ENCODE results near the gene PPP1R1B.
"Not testable (repeated sequence)": the region's sequence is repeated elsewhere in the genome, so short reads cannot be mapped to it uniquely, and the experiment has no call there.

PPP1R1B gene

GRCh38 chr17:39626171-39627046, at the start of gene PPP1R1B:
Gene PPP1R1B (plus strand): TSS chr17:39626952. CDS start chr17:39627393, 441 bp downstream.
- no peak for DNase-seq

GRCh38 chr17:39578272-39578671, 48.5 kb upstream of the PPP1R1B start:
- no peak for DNase-seq

DNA sequence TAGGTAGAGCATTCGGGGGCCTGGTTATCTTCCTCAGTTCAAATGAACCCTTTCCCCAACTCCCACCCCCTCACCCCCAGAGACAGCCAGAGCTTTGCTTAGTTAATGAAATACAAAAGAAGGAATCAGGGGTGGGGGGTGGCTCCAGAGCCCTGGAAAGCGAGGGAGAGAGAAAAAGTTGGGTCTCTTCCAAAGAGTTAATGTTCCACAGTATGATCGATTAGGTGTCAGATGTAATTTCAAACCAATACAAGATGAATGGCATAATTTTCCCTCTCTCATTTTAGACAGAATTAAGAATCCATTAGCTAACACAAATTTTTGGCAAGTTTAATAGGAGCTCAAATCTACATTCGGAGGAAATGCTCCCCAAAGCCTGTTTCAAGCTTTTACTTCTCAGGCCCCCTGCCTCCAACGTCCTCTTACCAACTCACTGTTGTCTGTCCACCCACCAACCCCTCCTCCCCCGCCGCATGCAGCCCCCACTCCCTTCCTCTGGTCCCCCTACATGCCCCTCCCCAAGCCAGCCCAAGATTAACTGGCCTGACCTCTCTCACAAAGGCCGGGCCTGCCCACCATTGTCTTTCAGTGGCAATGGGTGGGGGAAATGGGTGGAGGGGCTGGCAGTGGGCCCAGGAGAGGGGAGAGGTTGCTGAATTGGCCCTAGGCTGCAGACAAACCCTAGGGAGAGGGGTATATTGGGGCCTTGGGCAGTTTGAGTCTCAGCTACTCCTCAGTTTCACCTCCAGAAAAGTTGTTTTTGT, 47.3 kb upstream of the PPP1R1B start:
- DNase-seq: no peak

DNA sequence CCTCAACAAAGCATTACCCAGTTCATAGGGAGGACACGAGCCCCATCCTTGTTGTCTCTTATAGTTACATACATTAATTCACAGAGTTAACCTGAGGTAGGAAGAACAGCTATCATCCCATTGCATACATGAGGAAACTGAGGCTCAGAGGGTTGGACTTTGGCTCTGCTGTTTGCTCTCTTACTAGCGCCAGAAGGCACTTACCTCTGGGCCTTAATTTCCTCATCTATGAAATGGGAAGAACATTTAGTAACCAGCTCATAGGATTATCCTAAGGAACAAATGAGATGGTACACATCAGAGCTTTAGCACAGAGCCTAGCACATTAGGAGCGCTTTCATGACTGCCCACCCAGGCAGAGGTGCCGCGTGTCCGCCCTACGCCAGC, 46.7 kb upstream of the PPP1R1B start:
- DNase-seq: no peak

GRCh38 chr17:39581071-39581758, 45.5 kb upstream of the PPP1R1B start:
- no peak for DNase-seq

DNA sequence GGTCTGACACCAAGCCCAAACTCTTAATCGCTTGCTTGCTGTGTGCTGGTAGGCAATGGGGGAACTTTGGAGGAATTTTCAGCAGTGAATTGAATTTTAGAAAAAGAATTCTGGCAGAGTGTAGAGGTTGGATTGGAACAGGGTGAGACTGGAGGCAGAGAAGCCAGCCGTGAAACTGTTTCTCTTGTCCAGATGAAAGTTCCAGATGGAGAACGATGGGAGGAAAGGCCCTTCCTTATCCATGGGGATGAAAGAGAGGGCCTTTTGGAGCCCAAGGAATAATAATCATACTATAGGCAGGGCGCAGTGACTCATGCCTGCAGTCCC, 45.0 kb upstream of the PPP1R1B start:
- DNase-seq: no peak

- DNase-seq: no peak
Measured at GRCh38 chr17:39582658-39583057, 44.1 kb upstream of the PPP1R1B start.

- DNase-seq: not testable (repeated sequence)
Measured at GRCh38 chr17:39590180-39590579, 36.6 kb upstream of the PPP1R1B start.

DNA sequence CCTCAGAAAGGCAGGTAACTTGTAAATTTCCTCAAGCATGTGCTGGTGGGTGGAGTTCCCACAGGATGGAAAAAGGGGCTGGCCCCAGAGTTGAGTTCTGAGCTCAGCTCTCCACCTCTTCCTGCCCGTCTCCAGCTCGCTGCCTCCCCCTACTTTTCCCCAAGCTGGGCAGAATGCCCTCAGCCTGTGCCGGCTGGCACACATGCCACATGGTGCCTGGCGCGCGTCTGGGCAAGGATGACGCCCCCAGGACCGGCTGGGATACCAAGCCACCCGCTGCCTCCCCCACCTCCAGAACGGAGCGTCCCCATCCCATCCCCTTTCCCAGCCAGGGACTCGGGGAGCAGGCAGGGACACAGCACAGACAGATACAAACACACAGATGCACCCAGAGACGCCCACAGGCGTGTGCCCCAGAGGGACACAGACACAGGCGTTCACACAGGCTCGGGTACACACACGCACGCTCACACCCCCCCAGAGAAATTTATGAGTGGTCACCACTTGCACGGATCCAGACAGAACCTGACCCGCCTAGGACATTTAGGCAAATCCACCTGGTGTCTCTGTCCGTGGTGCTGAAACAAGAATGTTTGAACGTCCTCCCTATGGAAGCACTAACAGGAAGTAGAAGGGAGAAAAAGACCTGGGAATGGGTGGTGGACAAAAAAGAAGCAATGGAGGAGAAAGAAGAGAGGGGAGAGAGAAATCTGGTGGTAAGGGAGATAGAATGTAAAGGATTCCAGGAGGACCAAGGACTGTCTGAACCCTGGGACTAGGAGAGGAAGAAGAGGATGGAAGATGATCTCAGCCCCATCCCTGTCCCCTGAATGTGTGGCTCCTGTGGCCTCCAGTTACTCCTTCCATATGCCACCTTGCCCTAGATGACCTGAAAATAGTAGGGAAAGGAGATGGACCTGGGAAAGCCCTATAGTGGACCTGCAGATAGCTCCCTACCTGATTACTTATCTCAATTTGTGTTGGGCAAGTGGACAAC, 34.5 kb upstream of the PPP1R1B start:
- DNase-seq: peak; percentile 6

DNA sequence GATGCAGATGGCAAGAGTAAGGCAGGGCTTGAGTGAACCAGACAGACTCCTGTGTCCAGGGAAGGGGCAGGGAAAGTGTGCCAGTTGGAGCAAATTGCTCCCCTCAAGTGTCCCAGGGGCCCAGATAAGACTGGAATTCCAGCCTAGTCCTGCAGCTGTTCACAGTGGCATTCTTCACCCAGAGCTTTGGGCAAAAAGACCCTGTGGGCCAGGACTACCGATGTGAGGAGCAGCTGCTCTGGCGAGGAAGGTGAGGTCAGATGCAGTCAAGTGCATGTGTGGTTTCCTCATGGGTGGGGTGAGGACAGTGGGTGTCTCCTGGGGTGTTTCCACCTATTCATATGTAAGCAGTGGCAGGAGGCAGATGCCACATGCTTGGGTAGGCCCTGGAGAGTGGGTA, 33.4 kb upstream of the PPP1R1B start:
- no peak for DNase-seq

DNA sequence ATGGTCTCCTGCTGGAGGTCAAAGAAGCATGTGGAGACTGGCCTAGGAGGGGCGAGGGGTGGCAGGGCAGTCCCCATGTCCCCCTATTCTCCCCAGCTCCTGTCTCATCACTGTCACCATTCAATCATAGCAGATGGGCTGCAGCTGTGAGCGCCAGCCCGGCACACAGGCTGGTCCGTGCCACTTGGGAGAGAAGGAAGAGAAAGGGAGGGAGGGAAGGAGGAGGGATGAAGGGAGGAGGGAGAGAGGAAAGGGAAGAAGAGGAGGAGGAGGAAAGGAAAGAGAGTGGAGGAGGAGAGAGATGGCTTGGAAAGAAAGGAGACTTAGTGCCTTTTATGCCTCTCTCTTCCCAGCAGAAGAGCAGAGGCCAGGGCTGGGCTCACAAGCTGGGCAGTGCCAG, 31.5 kb upstream of the PPP1R1B start:
- no peak for DNase-seq

- DNase-seq: no peak
Measured at GRCh38 chr17:39595928-39596510, 30.7 kb upstream of the PPP1R1B start.

GRCh38 chr17:39596543-39597267, 30.0 kb upstream of the PPP1R1B start:
- no peak for DNase-seq

GRCh38 chr17:39597372-39598046, 29.2 kb upstream of the PPP1R1B start:
- no peak for DNase-seq

- DNase-seq: no peak
Measured at GRCh38 chr17:39598047-39598481, 28.7 kb upstream of the PPP1R1B start.

GRCh38 chr17:39598630-39599003, 28.1 kb upstream of the PPP1R1B start:
- no peak for DNase-seq

- DNase-seq: peak; percentile 26
Measured at GRCh38 chr17:39599004-39599664, 27.6 kb upstream of the PPP1R1B start.

DNA sequence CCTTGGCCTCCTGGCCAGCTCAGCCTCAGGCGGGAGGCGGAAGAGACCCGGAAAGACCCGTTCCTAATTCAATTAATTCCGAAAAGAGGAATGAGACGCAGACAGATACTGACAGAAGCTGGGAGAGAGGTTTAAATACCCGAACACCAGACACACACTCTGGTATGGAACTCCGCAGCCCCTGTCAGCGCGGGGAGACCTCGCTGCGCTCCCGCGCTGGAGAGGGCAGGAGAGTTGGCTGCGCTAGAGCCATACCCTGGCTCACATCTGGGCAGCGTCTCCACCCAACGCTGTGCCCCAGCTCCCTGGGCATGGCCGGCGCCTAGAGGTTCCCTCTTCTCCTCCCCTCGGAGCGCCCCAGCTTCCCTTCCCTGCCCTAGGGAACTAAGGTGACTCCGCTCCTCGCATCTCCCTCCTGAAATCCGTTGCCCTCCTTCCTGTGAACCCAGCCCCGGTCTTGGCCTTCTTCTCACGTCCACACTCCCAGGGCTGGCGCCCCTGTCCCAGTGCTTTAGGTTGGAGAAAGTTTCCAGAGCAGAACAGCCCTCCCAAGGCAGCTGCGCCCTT, 27.0 kb upstream of the PPP1R1B start:
- no peak for DNase-seq

- no peak for DNase-seq
Measured at GRCh38 chr17:39600288-39600996, 26.3 kb upstream of the PPP1R1B start.
